ENCODE results near the gene ZRANB3. TPM values are rescaled to one million over a fixed set of nuclear protein-coding genes. Genes with fewer than 3 reads are reported as not detected.
"Not testable (repeated sequence)": the region's sequence is repeated elsewhere in the genome, so short reads cannot be mapped to it uniquely, and the experiment has no call there.

The ZRANB3 gene
- total RNA-seq, 1 experiment from 2014 or later = 15.9 TPM

GRCh38 chr2:135093193-135093592 lies 437.8 kb downstream of the ZRANB3 start:
- H3K36me3 Mint-ChIP-seq = peaks cover 19% of the 10 kb centered on the region
- H3K27ac Mint-ChIP-seq = no peak overlapping the region
- TF ChIP-seq MYBL2 (CRISPR knock-in tag; IDR thresholded peaks at IDR 0.05) = no peak
- ATAC-seq (no peak), DNase-seq (ENCODE audit: low spot score) (no peak)
- POLR2A ChIA-PET = interaction anchor here (0.5 kb wide), 1 partner anchor 123 kb away, joined by 7 read pairs; no protein-coding TSS in a partner anchor
- no peak overlapping the region for H3K4me3 Mint-ChIP-seq
- peaks cover 10% of the 10 kb centered on the region for H3K9me3 Mint-ChIP-seq
- CTCF ChIA-PET = no interaction called here
- no peaks in the 10 kb centered on the region for H3K4me1 Mint-ChIP-seq
- no peaks in the 10 kb centered on the region for H3K27me3 Mint-ChIP-seq (ENCODE audit: low read depth)

- no peak for TF ChIP-seq ZNF671 (CRISPR knock-in tag; IDR thresholded peaks at IDR 0.05)
- TF ChIP-seq ETV6 (CRISPR knock-in tag; IDR thresholded peaks at IDR 0.05) = no peak
- TF ChIP-seq ZNF532 (CRISPR knock-in tag; IDR thresholded peaks at IDR 0.05; ENCODE audit: borderline replicate concordance) = no peak
- TF ChIP-seq ZNF416 (CRISPR knock-in tag; IDR thresholded peaks at IDR 0.05) = no peak
- TF ChIP-seq NFE2L1 (CRISPR knock-in tag; IDR thresholded peaks at IDR 0.05) = no peak
- no peak for TF ChIP-seq ZNF512 (CRISPR knock-in tag; IDR thresholded peaks at IDR 0.05; ENCODE audit: borderline replicate concordance)
- no peak for TF ChIP-seq E2F1 (CRISPR knock-in tag; IDR thresholded peaks at IDR 0.05)
- TF ChIP-seq IRF2 (CRISPR knock-in tag; IDR thresholded peaks at IDR 0.05; ENCODE audit: borderline replicate concordance, low read depth) = no peak
- TF ChIP-seq GABPB1 (CRISPR knock-in tag; IDR thresholded peaks at IDR 0.05) = no peak
- no peak for TF ChIP-seq ZSCAN18 (CRISPR knock-in tag; IDR thresholded peaks at IDR 0.05)
- TF ChIP-seq EMX1 (CRISPR knock-in tag; IDR thresholded peaks at IDR 0.05) = no peak
- TF ChIP-seq SOX15 (CRISPR knock-in tag; IDR thresholded peaks at IDR 0.05) = no peak
- no peak for TF ChIP-seq ZNF423 (CRISPR knock-in tag; IDR thresholded peaks at IDR 0.05)
- no peak for TF ChIP-seq ZNF396 (CRISPR knock-in tag; IDR thresholded peaks at IDR 0.05; ENCODE audit: borderline replicate concordance)
- TF ChIP-seq PRRX2 (CRISPR knock-in tag; IDR thresholded peaks at IDR 0.05) = no peak
- TF ChIP-seq KAT7 (CRISPR knock-in tag; IDR thresholded peaks at IDR 0.05; ENCODE audit: borderline replicate concordance) = no peak
- TF ChIP-seq TEAD4 (CRISPR knock-in tag; IDR thresholded peaks at IDR 0.05) = no peak
- no peak overlapping the region for H3K27ac Mint-ChIP-seq
- no peaks in the 10 kb centered on the region for H3K27me3 Mint-ChIP-seq (ENCODE audit: low read depth)
- peaks cover 10% of the 10 kb centered on the region for H3K9me3 Mint-ChIP-seq
- ChIA-PET POLR2A (no interaction called here), CTCF (no interaction called here)
- ATAC-seq (no peak), DNase-seq (ENCODE audit: low spot score) (no peak)
- H3K4me3 Mint-ChIP-seq = no peak overlapping the region
- H3K4me1 Mint-ChIP-seq = no peaks in the 10 kb centered on the region
- peaks cover 19% of the 10 kb centered on the region for H3K36me3 Mint-ChIP-seq
These were observed 439.3 kb downstream of the ZRANB3 start for GRCh38 chr2:135091681-135092080.

GRCh38 chr2:135089597-135089996 lies 441.4 kb downstream of the ZRANB3 start:
- peaks cover 10% of the 10 kb centered on the region for H3K9me3 Mint-ChIP-seq

More at GRCh38 chr2:135089597-135089996, 441.4 kb downstream of the ZRANB3 start:
- H3K27ac Mint-ChIP-seq; H3K4me1 Mint-ChIP-seq; CTCF ChIA-PET; DNase-seq (ENCODE audit: low spot score); H3K27me3 Mint-ChIP-seq (ENCODE audit: low read depth); ATAC-seq; H3K4me3 Mint-ChIP-seq: not testable (repeated sequence)
- POLR2A ChIA-PET = interaction anchor here (0.6 kb wide), 1 partner anchor 134 kb away, joined by 3 read pairs; no protein-coding TSS in a partner anchor
- peaks cover 14% of the 10 kb centered on the region for H3K36me3 Mint-ChIP-seq
